Natural killer cell (primary cell): ENCODE measurements around the gene MCF2L. TPM values are rescaled to one million over a fixed set of nuclear protein-coding genes. Genes with fewer than 3 reads are reported as not detected.

Experiments
- ATAC-seq, 3 donors: fragments of 150-1000 bp in 2 of 3; fragments of 200-7000 bp in 1 of 3; cut with Tn5 transposase; 1 replicate in 1 of 3; 2 replicates in 2 of 3; pipeline ENCODE4 v1.10.0; 2021; ENCODE audit warnings: mild to moderate bottlenecking in 2 of 3, moderate library complexity in 2 of 3
- DNase-seq, 2 donors: peaks; one replicate each; pipeline versions ENCODE4 v3.0.0 to v3.0.0-alpha.2; 2013 to 2021; ENCODE audit warnings: mixed read lengths in 1 of 2
- H3K27ac ChIP-seq: one replicate; pipeline ENCODE4 v1.5.1; 2013; ENCODE audit warnings: mild to moderate bottlenecking, low read length
- H3K27me3 ChIP-seq: one replicate; pipeline ENCODE4 v1.6.1; 2013; ENCODE audit warnings: low read length; ENCODE audit not compliant: control insufficient read depth, insufficient read depth
- H3K36me3 ChIP-seq: one replicate; pipeline ENCODE4 v1.6.1; 2013; ENCODE audit warnings: low read length; ENCODE audit not compliant: control insufficient read depth, insufficient read depth
- H3K4me1 ChIP-seq: one replicate; pipeline ENCODE4 v1.6.1; 2013; ENCODE audit warnings: low read length; ENCODE audit not compliant: control insufficient read depth, insufficient read depth
- H3K4me3 ChIP-seq: one replicate; pipeline ENCODE4 v1.5.1; 2013; ENCODE audit warnings: low read length
- H3K9me3 ChIP-seq: one replicate; pipeline ENCODE4 v1.6.1; 2013; ENCODE audit warnings: low read length; ENCODE audit not compliant: control insufficient read depth, insufficient read depth
- H3K27ac Mint-ChIP-seq, 2 donors: one replicate each; pipeline ENCODE4 v1.8.0; 2022; ENCODE audit warnings: mild to moderate bottlenecking in 2 of 2, mixed read lengths in 2 of 2, moderate library complexity in 1 of 2
- H3K27me3 Mint-ChIP-seq, 2 donors: one replicate each; pipeline ENCODE4 v1.8.0; 2022; ENCODE audit warnings: low read depth in 2 of 2, mixed read lengths in 2 of 2
- H3K36me3 Mint-ChIP-seq: one replicate; pipeline ENCODE4 v1.8.0; 2022; ENCODE audit warnings: mixed read lengths
- H3K4me1 Mint-ChIP-seq, 2 donors: one replicate each; pipeline ENCODE4 v1.8.0; 2022; ENCODE audit warnings: mixed read lengths in 2 of 2
- H3K4me3 Mint-ChIP-seq: one replicate; pipeline ENCODE4 v1.8.0; 2022; ENCODE audit warnings: mild to moderate bottlenecking, moderate library complexity, mixed read lengths
- H3K9me3 Mint-ChIP-seq, 2 donors: one replicate each; pipeline ENCODE4 v1.8.0; 2022; ENCODE audit warnings: mixed read lengths in 2 of 2
- WGBS: methylation state at CpG from one replicate; pipeline ENCODE4 v1.1.7; 2013; ENCODE audit warnings: missing lambda C conversion rate; ENCODE audit not compliant: insufficient coverage; 5-methylcytosine and 5-hydroxymethylcytosine counted together
- intact Hi-C: fragments of 100-400 bp; cut with micrococcal nuclease; formaldehyde crosslinking; loops from one replicate; pipeline ENCODE4 v1.14.2; 2022
- total RNA-seq, 4 donors: library from RNA; stranded (reverse); fragments of 120-200 nt in 1 of 4; gene quantifications; one replicate each; pipeline versions ENCODE4 v1.2.3 to v1.2.4, GENCODE V29; 2013 to 2022
- TF ChIP-seq, protein P1 (sequence below): fragments of 200-600 bp; IDR thresholded peaks from one replicate; pipeline ENCODE4 v1.8.0; 2022; ENCODE audit warnings: antibody characterized with exemption

MCF2L gene, protein sequence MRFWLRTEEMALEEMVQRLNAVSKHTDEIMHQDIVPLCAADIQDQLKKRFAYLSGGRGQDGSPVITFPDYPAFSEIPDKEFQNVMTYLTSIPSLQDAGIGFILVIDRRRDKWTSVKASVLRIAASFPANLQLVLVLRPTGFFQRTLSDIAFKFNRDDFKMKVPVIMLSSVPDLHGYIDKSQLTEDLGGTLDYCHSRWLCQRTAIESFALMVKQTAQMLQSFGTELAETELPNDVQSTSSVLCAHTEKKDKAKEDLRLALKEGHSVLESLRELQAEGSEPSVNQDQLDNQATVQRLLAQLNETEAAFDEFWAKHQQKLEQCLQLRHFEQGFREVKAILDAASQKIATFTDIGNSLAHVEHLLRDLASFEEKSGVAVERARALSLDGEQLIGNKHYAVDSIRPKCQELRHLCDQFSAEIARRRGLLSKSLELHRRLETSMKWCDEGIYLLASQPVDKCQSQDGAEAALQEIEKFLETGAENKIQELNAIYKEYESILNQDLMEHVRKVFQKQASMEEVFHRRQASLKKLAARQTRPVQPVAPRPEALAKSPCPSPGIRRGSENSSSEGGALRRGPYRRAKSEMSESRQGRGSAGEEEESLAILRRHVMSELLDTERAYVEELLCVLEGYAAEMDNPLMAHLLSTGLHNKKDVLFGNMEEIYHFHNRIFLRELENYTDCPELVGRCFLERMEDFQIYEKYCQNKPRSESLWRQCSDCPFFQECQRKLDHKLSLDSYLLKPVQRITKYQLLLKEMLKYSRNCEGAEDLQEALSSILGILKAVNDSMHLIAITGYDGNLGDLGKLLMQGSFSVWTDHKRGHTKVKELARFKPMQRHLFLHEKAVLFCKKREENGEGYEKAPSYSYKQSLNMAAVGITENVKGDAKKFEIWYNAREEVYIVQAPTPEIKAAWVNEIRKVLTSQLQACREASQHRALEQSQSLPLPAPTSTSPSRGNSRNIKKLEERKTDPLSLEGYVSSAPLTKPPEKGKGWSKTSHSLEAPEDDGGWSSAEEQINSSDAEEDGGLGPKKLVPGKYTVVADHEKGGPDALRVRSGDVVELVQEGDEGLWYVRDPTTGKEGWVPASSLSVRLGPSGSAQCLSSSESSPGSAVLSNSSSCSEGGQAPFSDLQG
- total RNA-seq = 1 to 10 TPM; 1.7 to 3.0 (median 3.0) TPM
- total RNA-seq (2013) = 5.6 TPM

DNA sequence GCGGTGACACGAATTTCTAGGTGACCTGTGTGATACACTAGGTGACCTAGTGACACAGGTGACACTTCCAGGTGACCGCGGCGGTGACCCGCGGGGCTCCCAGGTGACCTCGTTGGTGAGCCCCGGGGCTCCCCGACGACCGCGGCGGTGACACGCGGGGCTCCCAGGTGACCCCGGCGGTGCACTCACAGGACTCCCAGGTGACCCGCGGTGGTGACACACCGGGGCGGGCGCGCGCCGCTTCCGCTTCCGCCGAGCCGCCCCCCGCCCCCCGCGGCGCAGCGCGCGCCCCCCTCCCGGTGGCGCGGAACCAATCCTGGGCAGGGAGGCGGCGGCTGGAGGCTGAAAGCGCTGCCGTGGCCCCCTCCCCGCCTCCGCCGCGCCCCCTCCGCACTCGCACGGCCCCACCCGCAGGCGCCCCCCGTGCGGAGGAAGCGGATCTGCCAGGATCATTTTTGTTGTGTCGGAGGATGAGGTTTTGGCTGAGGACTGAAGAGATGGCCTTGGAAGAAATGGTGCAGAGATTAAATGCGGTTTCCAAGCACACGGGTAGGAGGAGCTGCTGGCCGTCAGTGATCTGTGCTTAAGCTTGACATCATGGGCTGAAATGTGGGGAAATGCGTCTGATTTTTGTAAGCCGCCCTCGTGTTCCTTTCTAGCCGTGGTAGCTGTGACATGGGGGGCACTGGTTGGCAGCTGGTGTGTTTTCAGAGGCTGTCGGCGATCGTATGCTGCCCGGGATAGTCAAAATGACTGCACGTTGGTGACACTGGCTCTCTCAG, at the start of gene MCF2L:
Gene MCF2L (plus strand): TSS at position 305 of the 782 bp plus-strand sequence. CDS start 166 bp downstream, at position 471.
- ATAC-seq (peak; percentile 65 to 76 (median 76)), DNase-seq (peak; percentile 51 to 80)
- Mint-ChIP-seq H3K4me1 (peaks cover 14 to 24% of the 10 kb centered on the region in 2 donors), H3K9me3 (peaks cover 0 to 7% of the 10 kb centered on the region in 2 donors), H3K4me3 (peak within 1 kb of the TSS; percentile 92), H3K27ac (peak within 1 kb of the TSS; percentile 50 to 82), H3K27me3 (peaks cover 24 to 31% of the 10 kb centered on the region in 2 donors), H3K36me3 (no peaks in the 10 kb centered on the region)
- intact Hi-C loops = no loop called here
- H3K36me3 ChIP-seq = no peaks in the 10 kb centered on the region
- H3K4me1 ChIP-seq = peaks cover 14% of the 10 kb centered on the region
- peaks cover 8% of the 10 kb centered on the region for H3K27me3 ChIP-seq
- WGBS = under 1% methylated on average over 69 of the region's 69 CpGs
- H3K9me3 ChIP-seq = no peaks in the 10 kb centered on the region
- TF ChIP-seq, protein P1, sequence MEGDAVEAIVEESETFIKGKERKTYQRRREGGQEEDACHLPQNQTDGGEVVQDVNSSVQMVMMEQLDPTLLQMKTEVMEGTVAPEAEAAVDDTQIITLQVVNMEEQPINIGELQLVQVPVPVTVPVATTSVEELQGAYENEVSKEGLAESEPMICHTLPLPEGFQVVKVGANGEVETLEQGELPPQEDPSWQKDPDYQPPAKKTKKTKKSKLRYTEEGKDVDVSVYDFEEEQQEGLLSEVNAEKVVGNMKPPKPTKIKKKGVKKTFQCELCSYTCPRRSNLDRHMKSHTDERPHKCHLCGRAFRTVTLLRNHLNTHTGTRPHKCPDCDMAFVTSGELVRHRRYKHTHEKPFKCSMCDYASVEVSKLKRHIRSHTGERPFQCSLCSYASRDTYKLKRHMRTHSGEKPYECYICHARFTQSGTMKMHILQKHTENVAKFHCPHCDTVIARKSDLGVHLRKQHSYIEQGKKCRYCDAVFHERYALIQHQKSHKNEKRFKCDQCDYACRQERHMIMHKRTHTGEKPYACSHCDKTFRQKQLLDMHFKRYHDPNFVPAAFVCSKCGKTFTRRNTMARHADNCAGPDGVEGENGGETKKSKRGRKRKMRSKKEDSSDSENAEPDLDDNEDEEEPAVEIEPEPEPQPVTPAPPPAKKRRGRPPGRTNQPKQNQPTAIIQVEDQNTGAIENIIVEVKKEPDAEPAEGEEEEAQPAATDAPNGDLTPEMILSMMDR = no peak
- peak within 1 kb of the TSS; percentile 46 for H3K27ac ChIP-seq
- H3K4me3 ChIP-seq = peak within 1 kb of the TSS; percentile 56

DNA sequence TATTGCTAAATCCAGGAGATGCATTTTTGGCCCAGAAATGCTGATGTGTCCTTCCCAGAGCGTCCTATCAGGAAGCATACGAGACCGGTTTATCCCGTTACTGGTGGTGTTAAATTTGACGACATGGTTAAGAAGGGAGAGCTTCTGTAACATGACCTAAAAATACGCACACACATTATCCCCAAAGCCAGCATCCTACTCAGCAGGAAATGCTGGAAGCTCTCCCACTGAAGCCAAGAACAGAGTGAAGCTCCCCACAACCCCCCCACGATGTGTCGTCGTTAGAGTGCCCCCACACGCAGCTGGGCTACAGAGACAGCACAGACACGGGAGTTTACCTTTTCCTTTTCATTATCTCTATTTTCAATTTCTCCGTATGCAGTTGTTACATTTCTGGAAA, 45.1 kb upstream of the MCF2L start:
- Histone ChIP-seq H3K36me3 (no peaks in the 10 kb centered on the region), H3K4me1 (no peaks in the 10 kb centered on the region), H3K4me3 (no peak overlapping the region), H3K27me3 (no peaks in the 10 kb centered on the region), H3K9me3 (no peaks in the 10 kb centered on the region), H3K27ac (no peak overlapping the region)
- no peak overlapping the region for H3K27ac Mint-ChIP-seq
- 93% methylated on average over 11 of the region's 12 CpGs for WGBS
- TF ChIP-seq, protein P1 = no peak
- H3K27me3 Mint-ChIP-seq = peaks cover 10 to 24% of the 10 kb centered on the region in 2 donors
- no peak overlapping the region for H3K4me3 Mint-ChIP-seq
- H3K4me1 Mint-ChIP-seq = peaks cover under 1% of the 10 kb centered on the region in 2 donors
- H3K36me3 Mint-ChIP-seq = no peaks in the 10 kb centered on the region
- intact Hi-C loops = no loop called here
- ATAC-seq (no peak), DNase-seq (no peak)
- no peaks in the 10 kb centered on the region for H3K9me3 Mint-ChIP-seq

DNA sequence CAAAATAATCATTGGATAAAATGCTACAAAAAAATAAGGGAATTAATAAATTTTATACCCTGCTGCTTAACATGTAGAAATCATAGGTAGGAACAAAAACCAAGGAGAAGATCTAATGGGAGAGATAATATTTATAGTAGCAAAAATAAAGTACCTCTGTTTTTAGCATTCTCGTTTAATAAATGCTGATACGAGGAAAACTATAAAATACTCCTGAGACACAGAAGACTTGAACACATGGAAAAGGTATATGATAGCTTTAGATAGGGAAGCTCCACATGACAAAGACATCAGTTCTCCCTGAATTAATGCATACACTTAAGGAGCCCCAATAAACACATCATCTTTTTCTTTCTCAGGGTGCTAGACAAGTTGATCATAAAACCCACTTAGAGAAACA, 44.6 kb upstream of the MCF2L start:
- ATAC-seq (no peak), DNase-seq (no peak)
- no peaks in the 10 kb centered on the region for H3K27me3 ChIP-seq
- peaks cover 3% of the 10 kb centered on the region for H3K4me1 ChIP-seq
- WGBS = no CpG with 5 or more reads among the region's 2 CpGs
- intact Hi-C loops = no loop called here
- H3K36me3 ChIP-seq = no peaks in the 10 kb centered on the region
- H3K27ac ChIP-seq = no peak overlapping the region
- H3K9me3 ChIP-seq = no peaks in the 10 kb centered on the region
- Mint-ChIP-seq H3K4me3 (no peak overlapping the region), H3K27me3 (peaks cover 13 to 28% of the 10 kb centered on the region in 2 donors), H3K9me3 (no peaks in the 10 kb centered on the region), H3K27ac (no peak overlapping the region), H3K4me1 (peaks cover 4 to 5% of the 10 kb centered on the region in 2 donors), H3K36me3 (no peaks in the 10 kb centered on the region)
- TF ChIP-seq, protein P1 = no peak
- no peak overlapping the region for H3K4me3 ChIP-seq
